Coronary artery (tissue), 2 donors: ENCODE data around the gene EID1.

ENCODE experiments used
- DNase-seq: peaks from one replicate; pipeline ENCODE4 v3.0.0-alpha.2; 2017; ENCODE audit warnings: low spot score
- H3K27ac ChIP-seq, 2 donors: fragments of 200-600 bp; sonication (generic); one replicate each; pipeline ENCODE4 v1.5.1; 2016 to 2019
- H3K4me3 ChIP-seq: fragments of 200-600 bp; sonication (generic); 2 replicates; pipeline ENCODE4 v1.5.1; 2016; ENCODE audit warnings: mild to moderate bottlenecking, moderate library complexity
- CTCF ChIP-seq: fragments of 200-600 bp; sonication (generic); IDR thresholded peaks from one replicate; pipeline ENCODE4 v1.5.1; 2019; ENCODE audit warnings: antibody characterized with exemption

EID1 gene

GRCh38 chr15:48877630-48878595 is at the start of gene EID1:
Gene EID1, plus strand, starts transcription at chr15:48878134. Its CDS starts 43 bp downstream, at chr15:48878177.
- no peak for TF ChIP-seq CTCF

GRCh38 chr15:48828471-48828870 is 49.5 kb upstream of the EID1 start:
- Histone ChIP-seq H3K27ac (no peak overlapping the region), H3K4me3 (no peak overlapping the region)
- DNase-seq, result no peak
- TF ChIP-seq CTCF, result no peak

More at GRCh38 chr15:48877630-48878595, at the start of gene EID1:
- peak within 1 kb of the TSS; percentile 82 for H3K4me3 ChIP-seq
- H3K27ac ChIP-seq, result peak within 1 kb of the TSS; percentile 82 to 95
- DNase-seq, result peak; percentile 95

- Histone ChIP-seq H3K27ac (no peak overlapping the region), H3K4me3 (no peak overlapping the region)
- DNase-seq, result no peak
- TF ChIP-seq CTCF, result no peak
These were observed 49.0 kb upstream of the EID1 start for GRCh38 chr15:48828906-48829305.

GRCh38 chr15:48832648-48833047 is 45.3 kb upstream of the EID1 start:
- Histone ChIP-seq H3K4me3 (no peak overlapping the region), H3K27ac (no peak overlapping the region)
- TF ChIP-seq CTCF, result no peak
- no peak for DNase-seq

- TF ChIP-seq CTCF, result no peak
- no peak for DNase-seq
- Histone ChIP-seq H3K27ac (no peak overlapping the region), H3K4me3 (no peak overlapping the region)
These were observed 44.3 kb upstream of the EID1 start for GRCh38 chr15:48833526-48834239.

- no peak overlapping the region for H3K27ac ChIP-seq
- no peak for DNase-seq
- no peak overlapping the region for H3K4me3 ChIP-seq
- TF ChIP-seq CTCF, result no peak
These were observed 43.2 kb upstream of the EID1 start for GRCh38 chr15:48834756-48835155.
